MCF 10A (cell line): ENCODE results near the gene FAM72B. TPM values are rescaled to one million over a fixed set of nuclear protein-coding genes. Genes with fewer than 3 reads are reported as not detected.
"Not testable (repeated sequence)": the region's sequence is repeated elsewhere in the genome, so short reads cannot be mapped to it uniquely, and the experiment has no call there.

Experiments
- Bru-seq: library from RNA; stranded (reverse); fragments of 400-500 nt; gene quantifications from one replicate; lab custom pipeline; 2021; lab: Mats Ljungman, UMichigan
- BruChase-seq, 2 experiments: library from RNA; stranded (reverse); fragments of 400-500 nt; gene quantifications; one replicate each; lab custom pipeline; 2021; lab: Mats Ljungman, UMichigan
- BruUV-seq: library from RNA; stranded (reverse); fragments of 400-500 nt; replicated peaks from 2 replicates; lab custom pipeline; 2021; lab: Mats Ljungman, UMichigan
- CTCF ChIA-PET: fragments of 300-600 bp; sonication (Branson Sonifier 250); formaldehyde crosslinking; extraction: SDS; loops from one replicate; lab custom pipeline; 2021; ENCODE audit warnings: antibody characterized with exemption, inconsistent platforms; lab: Yijun Ruan, JAX
- POLR2A ChIA-PET: fragments of 300-600, 350-650 bp; sonication (Branson Sonifier 250); formaldehyde crosslinking; extraction: SDS; loops from one replicate; lab custom pipeline; 2020; ENCODE audit warnings: antibody characterized with exemption, inconsistent platforms; lab: Yijun Ruan, JAX
- DNase-seq: peaks from one replicate; pipeline ENCODE4 v3.0.0-alpha.2; 2018; ENCODE audit not compliant: unreplicated experiment
- H3K27ac Mint-ChIP-seq: one replicate; pipeline ENCODE4 v1.8.0; 2022; ENCODE audit warnings: mild to moderate bottlenecking, low read depth, mixed read lengths; ENCODE audit not compliant: unreplicated experiment
- H3K27me3 Mint-ChIP-seq: one replicate; pipeline ENCODE4 v1.8.0; 2022; ENCODE audit warnings: mixed read lengths; ENCODE audit not compliant: insufficient read depth, unreplicated experiment
- H3K36me3 Mint-ChIP-seq: one replicate; pipeline ENCODE4 v1.8.0; 2022; ENCODE audit warnings: mild to moderate bottlenecking, moderate library complexity, mixed read lengths; ENCODE audit not compliant: insufficient read depth, unreplicated experiment
- H3K4me1 Mint-ChIP-seq: one replicate; pipeline ENCODE4 v1.8.0; 2022; ENCODE audit warnings: mixed read lengths; ENCODE audit not compliant: insufficient read depth, unreplicated experiment
- H3K4me3 Mint-ChIP-seq: one replicate; pipeline ENCODE4 v1.8.0; 2022; ENCODE audit warnings: mild to moderate bottlenecking, moderate library complexity, mixed read lengths; ENCODE audit not compliant: unreplicated experiment
- H3K9me3 Mint-ChIP-seq: one replicate; pipeline ENCODE4 v1.8.0; 2022; ENCODE audit warnings: mixed read lengths; ENCODE audit not compliant: unreplicated experiment
- intact Hi-C: fragments of 100-400 bp; cut with micrococcal nuclease; formaldehyde crosslinking; loops from 2 replicates; pipeline ENCODE4 v1.14.1; 2022
- long read RNA-seq: library from polyadenylated mRNA; stranded (forward); transcript quantifications from one replicate; pipeline ENCODE4 v2.0.0, GENCODE V29; 2022
- total RNA-seq: library from RNA; stranded (reverse); gene quantifications from 2 replicates; pipeline ENCODE4 v1.2.3, GENCODE V29; 2022

Gene FAM72B
- total RNA-seq = 8.0 and 8.6 TPM in 2 replicates
- percentile 46 among the genes with signal in this experiment for Bru-seq, nascent RNA
- percentile 47 among the genes with signal in this experiment for BruChase-seq, experiment 1, labeled RNA remaining after a 6-hour chase
- BruChase-seq, experiment 2, labeled RNA remaining after a 2-hour chase = percentile 44 among the genes with signal in this experiment
- long read RNA-seq, transcript FAM72B-202 (4 exons, 2,396 nt) = major isoform, 17 of 19 reads
- long read RNA-seq, partial matches to known transcripts = 0 of 19 reads
- long read RNA-seq, other reads (novel, unspliced or antisense) = 2 of 19 reads

DNA sequence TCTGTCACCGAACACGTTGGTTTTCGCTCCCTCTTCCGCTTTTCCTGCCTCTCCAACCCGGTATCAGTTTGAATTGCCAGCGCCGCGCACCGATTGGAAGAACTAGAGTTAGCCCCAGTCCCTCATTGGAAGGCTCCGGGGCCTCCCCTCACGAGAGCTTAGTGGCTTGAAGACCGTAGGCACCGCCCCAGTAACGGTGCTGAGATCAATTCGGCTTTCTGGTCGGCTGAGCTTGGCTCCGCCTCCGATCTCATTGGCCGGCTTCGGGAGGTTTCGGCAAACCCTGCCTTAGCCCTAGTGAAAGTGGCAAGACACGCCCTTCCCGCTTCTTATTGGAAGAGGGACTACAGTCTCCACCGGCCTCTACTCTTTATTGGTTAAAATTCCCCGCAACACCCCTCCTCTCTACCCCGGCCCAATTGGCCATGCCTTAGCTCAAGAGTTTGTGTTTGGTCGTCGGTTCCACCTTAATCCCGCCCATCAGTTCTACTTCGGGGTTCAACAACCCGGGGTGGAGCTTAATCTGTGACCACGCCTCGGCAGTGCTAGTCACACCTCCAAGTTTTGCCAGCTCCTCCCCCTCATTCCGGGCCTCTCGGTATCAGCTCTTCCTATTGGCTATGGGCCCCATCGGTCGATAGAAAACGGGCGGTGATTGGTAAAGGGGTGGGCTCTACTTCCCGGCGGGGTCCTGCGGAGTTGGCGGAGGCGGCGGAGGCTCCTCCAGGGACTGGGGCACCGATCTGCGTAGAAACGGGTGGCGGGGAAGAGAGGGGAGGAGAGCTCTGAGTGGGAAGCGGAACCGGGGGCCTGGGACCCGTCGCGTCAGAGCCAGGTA is at the start of gene FAM72B, which contains the start of gene SRGAP2C:
FAM72B (minus strand) TSS at position 51 of the 838 bp plus-strand sequence. CDS start 851 bp downstream, outside the sequence.
SRGAP2C (plus strand) TSS at position 686 of the 838 bp plus-strand sequence. CDS start 2,472 bp downstream, outside the sequence.
- H3K4me1 Mint-ChIP-seq, CTCF ChIA-PET, intact Hi-C loops, POLR2A ChIA-PET, H3K27ac Mint-ChIP-seq, H3K36me3 Mint-ChIP-seq, H3K9me3 Mint-ChIP-seq, H3K27me3 Mint-ChIP-seq, BruUV-seq: not testable (repeated sequence)
- peak within 1 kb of the TSS; percentile 87 for H3K4me3 Mint-ChIP-seq
- DNase-seq = peak; percentile 99

- H3K4me3 Mint-ChIP-seq, H3K36me3 Mint-ChIP-seq, H3K9me3 Mint-ChIP-seq, H3K27me3 Mint-ChIP-seq, CTCF ChIA-PET, intact Hi-C loops, H3K4me1 Mint-ChIP-seq, H3K27ac Mint-ChIP-seq, DNase-seq, BruUV-seq, POLR2A ChIA-PET: not testable (repeated sequence)
Observed at GRCh38 chr1:121232445-121233125, 48.4 kb upstream of the FAM72B start.

GRCh38 chr1:121230636-121231035 is 46.5 kb upstream of the FAM72B start:
- H3K4me1 Mint-ChIP-seq, BruUV-seq, H3K4me3 Mint-ChIP-seq, DNase-seq, intact Hi-C loops, H3K27me3 Mint-ChIP-seq, H3K27ac Mint-ChIP-seq, CTCF ChIA-PET, POLR2A ChIA-PET, H3K36me3 Mint-ChIP-seq, H3K9me3 Mint-ChIP-seq: not testable (repeated sequence)

- intact Hi-C loops, CTCF ChIA-PET, H3K9me3 Mint-ChIP-seq, POLR2A ChIA-PET, BruUV-seq, H3K4me3 Mint-ChIP-seq, H3K36me3 Mint-ChIP-seq, H3K27me3 Mint-ChIP-seq, H3K4me1 Mint-ChIP-seq, H3K27ac Mint-ChIP-seq, DNase-seq: not testable (repeated sequence)
Observed at GRCh38 chr1:121227544-121228330, 43.6 kb upstream of the FAM72B start.

DNA sequence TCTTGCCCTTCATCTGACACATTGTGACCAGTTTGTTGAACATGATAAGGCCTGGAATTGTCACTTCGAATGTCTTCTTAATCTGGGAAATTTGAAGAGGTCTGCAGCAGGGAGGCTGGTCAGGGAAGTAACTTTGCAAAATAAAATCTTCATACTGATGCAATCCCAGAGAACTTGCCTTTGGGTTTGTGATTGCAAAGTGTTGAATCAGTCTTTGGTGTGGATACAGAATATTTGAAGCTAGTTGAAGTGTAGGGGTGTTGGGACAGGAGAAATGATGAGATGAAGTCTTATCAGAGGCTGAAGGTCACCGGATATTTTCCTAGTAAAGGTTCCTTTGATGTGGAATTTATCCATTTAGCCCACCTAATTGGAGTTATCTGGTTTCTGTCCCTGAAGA is 42.8 kb upstream of the FAM72B start:
- intact Hi-C loops, CTCF ChIA-PET, POLR2A ChIA-PET, H3K9me3 Mint-ChIP-seq, H3K4me3 Mint-ChIP-seq, H3K27me3 Mint-ChIP-seq, H3K4me1 Mint-ChIP-seq, BruUV-seq, H3K36me3 Mint-ChIP-seq, DNase-seq, H3K27ac Mint-ChIP-seq: not testable (repeated sequence)

DNA sequence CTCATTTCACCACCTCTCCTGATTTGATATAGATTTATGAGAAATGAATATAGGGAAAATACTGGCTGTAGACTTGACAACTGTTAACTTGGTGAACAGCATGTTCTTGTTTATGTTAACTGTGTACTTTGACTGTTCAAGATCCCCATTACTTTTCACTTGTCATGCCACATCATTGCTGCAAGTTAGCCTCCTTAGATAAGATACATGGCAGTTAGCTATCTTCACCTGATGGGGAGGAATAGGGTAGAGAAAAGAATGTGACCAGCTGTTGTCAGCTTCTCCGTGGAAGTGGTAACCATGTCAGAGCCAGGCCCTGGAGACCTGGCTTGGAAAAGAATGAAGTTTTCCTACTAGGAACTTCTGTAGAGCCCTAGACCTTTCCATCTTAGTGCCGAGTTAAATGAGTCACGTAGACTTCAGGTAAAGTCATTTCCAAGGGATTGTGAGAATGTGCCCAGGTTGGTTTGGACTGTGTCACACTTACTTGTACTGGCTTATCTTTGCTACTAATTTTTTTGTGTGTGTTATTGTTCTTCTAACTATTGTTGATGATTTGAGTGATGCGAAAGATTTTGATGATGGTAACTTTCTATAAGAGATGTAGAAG is 42.3 kb upstream of the FAM72B start:
- H3K4me1 Mint-ChIP-seq, POLR2A ChIA-PET, H3K27ac Mint-ChIP-seq, H3K27me3 Mint-ChIP-seq, intact Hi-C loops, H3K4me3 Mint-ChIP-seq, H3K36me3 Mint-ChIP-seq, H3K9me3 Mint-ChIP-seq, CTCF ChIA-PET, DNase-seq: not testable (repeated sequence)
- BruUV-seq = TSS peak; percentile 94

DNA sequence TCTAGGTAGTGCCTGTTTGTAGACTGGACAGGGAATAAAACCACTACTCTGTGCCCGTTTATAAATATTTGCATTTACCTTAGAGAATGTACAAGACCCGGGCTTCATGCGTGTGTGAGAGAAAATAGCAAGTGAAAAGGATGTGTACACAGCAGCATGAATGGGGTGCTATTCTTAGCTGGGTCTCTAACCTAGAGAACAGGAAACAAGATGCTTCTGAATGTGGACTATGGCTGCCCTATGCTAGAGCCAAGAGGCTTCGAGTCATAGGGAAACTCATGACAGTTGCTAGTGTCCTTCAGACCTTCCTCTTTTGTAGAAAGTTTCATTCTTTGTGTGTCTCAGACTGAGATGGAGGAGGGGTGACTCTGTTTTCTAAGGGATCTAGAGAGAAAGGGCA is 40.6 kb upstream of the FAM72B start:
- intact Hi-C loops, H3K27ac Mint-ChIP-seq, H3K4me3 Mint-ChIP-seq, H3K27me3 Mint-ChIP-seq, H3K36me3 Mint-ChIP-seq, CTCF ChIA-PET, H3K9me3 Mint-ChIP-seq, DNase-seq, POLR2A ChIA-PET, H3K4me1 Mint-ChIP-seq, BruUV-seq: not testable (repeated sequence)

DNA sequence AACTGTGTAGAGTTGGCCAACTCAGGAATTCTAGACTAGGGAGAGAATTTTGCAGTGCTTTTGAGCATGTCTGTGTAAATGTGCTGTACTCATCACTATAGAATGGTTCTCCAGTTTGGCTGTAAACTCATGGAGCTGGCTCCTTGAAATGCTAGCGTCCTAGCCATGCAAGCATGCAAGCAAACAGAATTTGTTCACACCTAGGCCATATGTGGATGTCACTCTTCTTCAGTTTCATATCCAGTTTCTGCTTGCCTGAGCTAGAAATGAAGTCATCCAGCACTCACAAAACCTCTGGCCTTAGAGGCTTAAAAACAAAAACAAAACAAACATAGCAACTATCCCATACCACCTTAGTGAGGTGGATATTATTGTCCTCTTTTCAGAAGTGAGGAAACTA is 37.6 kb upstream of the FAM72B start:
- H3K36me3 Mint-ChIP-seq, H3K9me3 Mint-ChIP-seq, CTCF ChIA-PET, POLR2A ChIA-PET, H3K27me3 Mint-ChIP-seq, intact Hi-C loops, H3K4me1 Mint-ChIP-seq, H3K4me3 Mint-ChIP-seq, BruUV-seq, DNase-seq, H3K27ac Mint-ChIP-seq: not testable (repeated sequence)
